H4 (cell line): ENCODE measurements around the gene RINL. TPM values are rescaled to one million over a fixed set of nuclear protein-coding genes. Genes with fewer than 3 reads are reported as not detected.
"Not testable (repeated sequence)": the region's sequence is repeated elsewhere in the genome, so short reads cannot be mapped to it uniquely, and the experiment has no call there.

ENCODE experiments used
- DNase-seq: peaks from one replicate; pipeline ENCODE4 v3.0.0-alpha.2; 2015; ENCODE audit warnings: low spot score
- total RNA-seq: library from RNA; depleted of rRNA; stranded (reverse); fragments of >200 nt; shearing (Covaris generic); gene quantifications from 2 replicates; pipeline ENCODE4 v1.2.3, GENCODE V29; 2014; rRNA removed

The RINL gene
- total RNA-seq, 1 experiment from 2014 or later: 1.2 TPM

GRCh38 chr19:38836159-38836982, 41.7 kb downstream of the RINL start:
- DNase-seq: no peak

DNA sequence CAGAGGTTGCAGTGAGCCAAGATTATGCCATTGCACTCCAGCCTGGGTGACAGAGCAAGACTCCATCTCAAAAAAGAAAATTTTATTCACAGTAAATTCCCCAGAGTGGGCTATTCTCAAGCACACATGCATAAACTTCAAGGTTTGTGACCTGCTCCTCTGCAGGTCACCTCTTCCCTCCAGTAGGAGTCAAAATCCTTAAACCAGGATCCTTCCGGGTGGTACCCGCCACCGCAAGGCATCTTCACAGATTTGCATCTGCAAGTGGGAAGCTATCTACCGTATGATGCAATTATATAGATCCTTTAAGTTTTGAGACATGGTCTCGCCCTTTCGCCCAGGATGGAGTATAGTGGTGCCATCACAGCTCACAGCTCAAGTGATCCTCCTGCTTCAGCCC, 43.5 kb downstream of the RINL start:
- no peak for DNase-seq

DNA sequence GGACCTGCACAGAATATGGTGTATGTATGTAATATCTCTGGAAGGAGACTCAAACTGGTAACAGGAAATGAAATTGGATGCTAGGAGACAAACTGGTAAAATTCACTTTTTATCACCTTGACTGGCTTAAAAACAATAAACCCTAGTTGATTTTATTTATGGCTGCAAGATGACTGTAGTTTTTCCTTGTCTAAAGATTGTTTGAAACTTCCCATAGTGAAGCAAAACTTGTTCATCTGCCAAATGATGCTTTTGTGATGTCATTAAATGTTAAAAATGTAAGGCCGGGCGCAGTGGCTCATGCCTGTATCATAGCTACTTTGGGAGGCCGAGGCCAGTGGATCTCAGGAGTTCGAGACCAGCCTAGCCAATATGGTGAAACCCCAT, 44.0 kb downstream of the RINL start:
- DNase-seq: no peak

DNA sequence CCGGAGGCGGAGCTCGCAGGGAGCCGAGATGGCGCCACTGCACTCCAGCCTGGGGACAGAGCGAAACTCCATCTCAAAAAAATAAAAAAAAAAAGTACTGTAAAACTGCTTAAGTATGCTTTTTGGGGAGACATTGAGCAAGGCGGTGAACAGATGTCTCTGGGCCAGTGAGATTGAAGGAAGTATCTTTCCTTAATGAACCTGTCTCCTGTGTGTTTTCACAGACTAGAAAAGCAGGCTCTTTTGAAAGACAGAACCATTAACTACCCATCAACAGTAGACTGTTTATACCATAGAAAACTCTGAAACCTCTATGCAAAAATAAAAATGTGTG, 45.0 kb downstream of the RINL start:
- DNase-seq: no peak

GRCh38 chr19:38831142-38831605, 46.9 kb downstream of the RINL start:
- peak; percentile 86 for DNase-seq

DNA sequence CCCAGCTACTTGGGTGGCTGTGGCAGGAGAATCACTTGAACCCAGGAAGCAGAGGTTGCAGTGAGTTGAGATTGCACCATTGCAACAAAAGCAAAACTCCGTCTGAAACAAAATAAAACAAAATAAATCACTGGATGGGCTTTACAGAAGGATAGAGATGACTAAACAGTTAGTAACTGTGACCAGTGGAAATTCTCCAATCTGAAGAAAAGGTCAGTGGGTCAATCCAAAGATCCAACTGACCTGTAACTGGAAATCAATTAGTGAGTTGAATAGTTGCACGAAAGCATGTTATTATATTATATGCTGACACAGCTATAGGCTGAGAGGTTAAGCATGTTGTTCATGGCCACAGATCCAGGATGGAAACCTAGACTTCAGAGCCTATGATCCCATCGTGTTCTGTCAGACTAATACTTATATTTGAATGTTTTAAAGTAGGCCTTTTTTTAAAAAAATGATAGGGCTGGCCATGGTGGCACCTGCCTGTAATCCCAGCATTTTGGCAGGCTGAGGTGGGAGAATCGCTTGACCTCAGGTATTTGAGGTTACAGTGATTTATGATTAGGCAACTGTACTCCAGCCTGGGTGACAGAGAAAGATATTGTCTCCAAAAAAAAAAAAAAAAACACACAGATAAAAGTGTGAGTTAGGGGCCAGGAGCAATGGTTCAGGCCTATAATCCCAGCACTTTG, 47.9 kb downstream of the RINL start:
- no peak for DNase-seq

- DNase-seq: not testable (repeated sequence)
These were observed 48.9 kb downstream of the RINL start for GRCh38 chr19:38829203-38829602.

DNA sequence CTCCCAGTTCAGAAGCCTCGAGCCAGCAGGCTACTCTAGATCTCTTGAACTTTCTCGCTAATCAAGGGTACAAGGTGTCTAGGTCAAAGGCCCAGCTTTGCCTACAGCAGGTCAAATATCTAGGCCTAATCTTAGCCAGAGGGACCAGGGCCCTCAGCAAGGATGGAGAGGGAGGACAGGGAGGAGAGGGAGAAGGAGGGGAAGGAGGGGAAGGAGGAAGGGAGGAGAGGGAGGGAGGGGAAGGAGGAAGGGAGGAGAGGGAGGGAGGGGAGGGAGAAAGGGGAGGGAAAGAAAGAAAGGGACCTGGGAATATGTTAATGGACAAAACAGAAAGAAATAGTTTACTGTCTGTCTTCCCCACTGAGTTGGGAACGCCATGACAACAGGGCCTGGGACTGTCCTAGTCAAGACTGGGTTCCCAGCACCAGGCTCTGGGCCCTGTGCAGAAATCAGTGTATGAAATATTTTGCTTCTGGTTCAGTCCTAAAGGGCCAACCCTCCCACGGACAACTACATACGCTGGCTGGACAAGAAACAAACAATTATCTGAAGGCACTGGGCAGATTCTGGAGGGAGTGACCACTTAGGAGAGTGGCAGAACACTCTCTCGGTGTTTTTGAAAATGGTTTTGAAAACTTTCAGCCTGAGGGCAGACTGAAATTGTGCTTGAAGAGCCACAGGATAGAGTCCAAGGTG, 51.1 kb downstream of the RINL start:
- DNase-seq: no peak

GRCh38 chr19:38825936-38826335, 52.1 kb downstream of the RINL start:
- not testable (repeated sequence) for DNase-seq

DNA sequence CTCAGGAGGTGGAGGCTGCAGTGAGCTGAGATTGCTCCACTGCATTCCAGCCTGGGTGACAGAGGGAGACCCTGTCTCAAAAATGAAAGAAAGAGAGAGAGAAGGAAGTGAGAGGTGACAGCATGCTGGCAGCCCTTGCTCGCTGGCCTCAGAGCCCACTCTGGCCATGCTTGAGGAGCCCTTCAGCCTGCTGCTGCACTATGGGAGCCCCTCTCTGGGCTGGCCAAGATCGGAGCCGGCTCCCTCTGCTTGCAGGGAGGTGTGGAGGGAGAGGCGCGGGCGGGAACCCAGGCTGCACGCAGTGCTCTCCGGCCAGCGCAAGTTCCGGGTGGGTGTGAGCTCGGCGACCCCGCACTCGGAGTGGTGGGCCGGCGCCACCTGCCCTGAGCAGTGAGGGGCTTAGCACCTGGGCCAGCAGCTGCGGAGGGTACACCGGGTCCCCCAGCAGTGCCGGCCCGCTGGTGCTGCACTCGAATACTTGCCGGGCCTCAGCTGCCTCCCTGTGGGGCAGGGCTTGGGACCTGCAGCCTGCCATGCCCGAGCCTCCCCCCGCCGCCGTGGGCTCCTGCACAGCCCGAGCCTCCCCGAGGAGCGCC, 56.7 kb downstream of the RINL start:
- DNase-seq: not testable (repeated sequence)

DNA sequence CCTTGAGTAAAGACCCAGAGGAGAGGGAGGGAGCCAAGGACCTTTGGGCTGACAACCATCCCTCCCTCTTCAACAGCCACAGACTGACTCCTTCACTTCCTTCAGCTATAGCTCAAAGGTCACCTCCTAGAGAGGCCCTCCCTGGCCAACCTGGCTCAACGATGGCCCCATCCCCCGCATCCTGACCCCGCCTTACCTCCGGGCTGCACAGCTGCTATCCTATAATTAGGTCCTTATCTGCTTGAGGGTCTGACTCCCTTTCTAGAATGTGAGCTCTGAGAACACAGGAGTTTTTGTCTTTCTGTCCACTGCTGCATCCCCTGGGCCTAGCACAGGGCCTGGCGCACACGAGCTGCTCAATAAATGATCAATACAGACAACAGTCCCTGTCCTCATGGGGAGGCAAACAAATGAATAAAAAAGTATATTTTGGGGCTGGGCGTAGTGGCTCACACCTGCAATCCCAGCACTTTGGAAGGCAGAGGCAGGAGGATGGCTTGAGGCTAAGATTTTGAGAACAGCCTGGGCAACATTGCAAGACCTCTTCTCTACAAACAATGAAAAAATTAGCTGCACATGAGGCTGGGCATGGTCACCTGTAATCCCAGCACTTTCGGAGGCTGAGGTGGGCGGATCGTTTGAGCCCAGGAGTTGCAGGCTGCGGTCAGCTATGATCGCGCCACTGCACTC, 58.7 kb downstream of the RINL start:
- DNase-seq: no peak

Other genes starting within 250 kb of the RINL start
- gene ACTN4, start 230.6 kb downstream of the RINL start, total RNA-seq: 157 and 262 TPM in 2 replicates
- not detected in 2 replicates for gene CAPN12, start 133.8 kb downstream of the RINL start, total RNA-seq
- not detected in 2 replicates for gene LGALS7, start 104.8 kb downstream of the RINL start, total RNA-seq
- gene LGALS7B, start 89.1 kb downstream of the RINL start, total RNA-seq: not detected in 2 replicates
- gene LGALS4, start 65.3 kb downstream of the RINL start, total RNA-seq: 0.54 and 1.3 TPM in 2 replicates
- gene ECH1, start 46.5 kb downstream of the RINL start, total RNA-seq: 73.8 and 108 TPM in 2 replicates
- gene HNRNPL, start 28.3 kb downstream of the RINL start, total RNA-seq: 249 and 281 TPM in 2 replicates
- 64.6 and 74.6 TPM in 2 replicates for gene SIRT2, start 21.3 kb upstream of the RINL start, total RNA-seq
- gene NFKBIB, start 21.7 kb upstream of the RINL start, total RNA-seq: 19.2 and 19.6 TPM in 2 replicates
- gene CCER2, start 33.9 kb upstream of the RINL start, total RNA-seq: not detected in 2 replicates
- 31.7 and 41.8 TPM in 2 replicates for gene SARS2, start 52.5 kb upstream of the RINL start, total RNA-seq
- 117 and 120 TPM in 2 replicates for gene MRPS12, start 52.7 kb upstream of the RINL start, total RNA-seq
- 35.6 and 46.6 TPM in 2 replicates for gene FBXO17, start 97.5 kb upstream of the RINL start, total RNA-seq
- 2.2 and 4.5 TPM in 2 replicates for gene FBXO27, start 154.3 kb upstream of the RINL start, total RNA-seq
- gene ACP7, start 206.1 kb upstream of the RINL start, total RNA-seq: not detected in 2 replicates
- 10.6 and 13.2 TPM in 2 replicates for gene PAK4, start 247.5 kb upstream of the RINL start, total RNA-seq